Measurements from ENCODE around the gene WBP2. TPM values are rescaled to one million over a fixed set of nuclear protein-coding genes. Genes with fewer than 3 reads are reported as not detected.

Gene WBP2
- total RNA-seq, 2 experiments from 2014 or later, result 29.9 to 117 TPM

DNA sequence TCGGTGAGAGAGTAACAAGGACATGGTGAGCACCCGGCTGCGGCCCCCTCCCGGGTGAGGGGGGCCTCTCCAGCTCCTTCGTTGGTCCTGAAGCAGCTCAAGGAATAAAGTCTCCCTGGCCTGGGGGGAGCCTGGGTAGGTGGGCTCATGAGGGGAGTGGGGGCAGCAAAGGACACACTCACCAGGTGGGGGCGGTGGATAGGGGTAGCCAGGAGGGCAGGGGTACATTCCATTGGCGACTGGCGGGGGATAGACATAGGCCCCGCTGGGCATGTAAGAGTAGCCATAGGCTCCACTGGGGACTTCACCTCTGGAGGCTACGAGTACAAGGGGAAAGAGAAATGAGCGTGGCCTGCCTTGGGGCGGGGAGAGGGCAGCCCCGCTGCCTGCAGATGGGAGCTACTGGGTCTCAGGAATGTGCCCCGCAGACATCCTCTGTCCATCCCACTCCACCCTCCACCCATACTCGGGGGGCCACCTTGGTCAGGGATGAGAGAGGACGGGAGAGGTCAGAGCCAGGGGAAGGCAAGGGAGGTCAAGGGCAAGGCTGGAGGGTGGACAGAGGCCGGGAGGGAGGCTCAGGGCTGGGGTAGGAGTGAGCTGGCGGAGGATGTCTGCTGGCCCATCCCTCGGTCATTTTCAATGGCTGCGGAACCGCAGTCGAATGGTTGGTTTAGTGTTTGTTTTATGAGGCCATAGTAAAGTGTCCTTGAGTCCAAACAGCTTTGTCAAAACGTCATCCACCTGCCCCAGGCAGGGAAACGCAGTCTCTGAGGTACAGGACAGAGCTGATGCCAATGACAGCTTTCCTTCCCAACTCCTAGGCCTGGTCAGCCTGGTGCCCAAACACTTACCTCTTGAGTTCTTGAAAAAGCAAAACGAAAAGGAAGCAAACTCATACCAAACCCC is 7.3 kb downstream of the WBP2 start:
- CTCF ChIA-PET (ENCODE audit: unreplicated experiment), result interaction anchor here (0.8 kb wide), 2 partner anchors 35 to 83 kb away, joined by 3 read pairs; partner anchors contain the start of gene GALK1
- Histone ChIP-seq H4K20me1 (ENCODE audit: insufficient read depth, low read length) (no peaks in the 10 kb centered on the region), H3K4me1 (ENCODE audit: insufficient read depth, low read length, poor library complexity, severe bottlenecking) (peaks cover 24% of the 10 kb centered on the region), H3K27ac (ENCODE audit: low read depth, low read length, poor library complexity, severe bottlenecking) (no peak overlapping the region), H3K9me2 (ENCODE audit: insufficient read depth, low read length) (no peaks in the 10 kb centered on the region), H3K36me3 (ENCODE audit: insufficient read depth, low read length) (peaks cover 46% of the 10 kb centered on the region), H2AFZ (ENCODE audit: low read length) (no peak overlapping the region), H3K9me3 (ENCODE audit: low read length) (no peaks in the 10 kb centered on the region), H3K79me2 (ENCODE audit: insufficient read depth, low read depth, low read length) (no peaks in the 10 kb centered on the region), H3K4me2 (ENCODE audit: low read length) (no peak overlapping the region), H3K4me3 (ENCODE audit: low read depth, low read length, poor library complexity, severe bottlenecking) (no peak overlapping the region)
- POLR2A ChIA-PET, result interaction anchor here (0.7 kb wide), 1 partner anchor 55 kb away, joined by 3 read pairs; no protein-coding TSS in a partner anchor
- no peak for DNase-seq (ENCODE audit: low spot score)
- BruUV-seq (replicated peaks), result no TSS peak
- intact Hi-C loops (cut with micrococcal nuclease; ENCODE audit: unreplicated experiment), result loop anchor here (1.0 to 5.0 kb wide), 2 partner anchors 84 to 96 kb away; no protein-coding TSS in a partner anchor
- TF ChIP-seq EZH2phosphoT487 (IDR thresholded peaks at IDR 0.05; ENCODE audit: borderline replicate concordance, low read depth, low read length), result no peak
- TF ChIP-seq, protein P1, sequence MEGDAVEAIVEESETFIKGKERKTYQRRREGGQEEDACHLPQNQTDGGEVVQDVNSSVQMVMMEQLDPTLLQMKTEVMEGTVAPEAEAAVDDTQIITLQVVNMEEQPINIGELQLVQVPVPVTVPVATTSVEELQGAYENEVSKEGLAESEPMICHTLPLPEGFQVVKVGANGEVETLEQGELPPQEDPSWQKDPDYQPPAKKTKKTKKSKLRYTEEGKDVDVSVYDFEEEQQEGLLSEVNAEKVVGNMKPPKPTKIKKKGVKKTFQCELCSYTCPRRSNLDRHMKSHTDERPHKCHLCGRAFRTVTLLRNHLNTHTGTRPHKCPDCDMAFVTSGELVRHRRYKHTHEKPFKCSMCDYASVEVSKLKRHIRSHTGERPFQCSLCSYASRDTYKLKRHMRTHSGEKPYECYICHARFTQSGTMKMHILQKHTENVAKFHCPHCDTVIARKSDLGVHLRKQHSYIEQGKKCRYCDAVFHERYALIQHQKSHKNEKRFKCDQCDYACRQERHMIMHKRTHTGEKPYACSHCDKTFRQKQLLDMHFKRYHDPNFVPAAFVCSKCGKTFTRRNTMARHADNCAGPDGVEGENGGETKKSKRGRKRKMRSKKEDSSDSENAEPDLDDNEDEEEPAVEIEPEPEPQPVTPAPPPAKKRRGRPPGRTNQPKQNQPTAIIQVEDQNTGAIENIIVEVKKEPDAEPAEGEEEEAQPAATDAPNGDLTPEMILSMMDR (conservative IDR thresholded peaks at IDR 0.05; ENCODE audit: low read length), result no peak

DNA sequence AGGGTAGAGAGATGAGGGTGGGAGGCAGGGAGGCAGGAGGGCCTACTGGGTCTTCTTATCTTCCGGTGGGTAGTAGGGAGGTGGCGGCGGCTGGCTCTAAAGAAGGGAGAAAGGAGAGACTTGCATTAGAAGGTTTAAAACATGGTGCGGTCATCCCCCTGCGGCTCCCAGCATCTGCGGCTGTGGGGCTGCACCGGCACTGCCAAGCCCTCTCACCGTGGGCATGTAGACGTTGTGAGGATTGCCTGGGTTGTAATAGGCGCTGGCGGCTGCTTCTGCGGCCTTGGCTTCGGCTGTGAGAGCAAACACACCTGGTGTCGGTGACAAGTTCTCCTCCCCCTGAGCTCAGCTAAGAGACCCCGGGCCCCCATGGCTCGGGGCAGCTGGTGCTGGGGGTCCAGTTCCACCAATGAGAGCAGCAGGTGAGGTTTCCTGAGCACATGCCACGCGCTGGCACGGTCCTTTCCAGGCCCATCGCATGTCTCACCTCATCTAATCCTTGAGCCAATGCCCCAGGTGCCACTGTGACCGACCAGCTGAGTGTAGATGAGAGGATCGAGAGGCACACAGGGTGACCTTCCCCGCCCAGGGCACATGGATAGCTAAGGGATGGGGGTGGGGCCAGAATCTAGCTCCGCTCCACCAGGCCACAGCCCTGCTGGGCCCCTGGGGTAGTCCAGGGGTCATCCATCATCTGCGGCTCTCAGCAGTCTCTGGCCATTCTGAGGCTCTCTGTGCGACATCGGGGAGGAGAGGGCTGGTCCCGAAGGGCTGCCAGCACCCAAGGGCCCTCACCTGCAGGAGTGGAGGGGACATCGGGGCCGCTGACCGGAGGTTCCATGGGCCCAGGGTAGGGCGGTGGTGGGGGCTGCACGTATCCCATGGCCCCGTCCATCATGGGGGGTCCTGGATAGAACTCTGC is 8.2 kb downstream of the WBP2 start:
- Histone ChIP-seq H3K4me3 (ENCODE audit: low read depth, low read length, poor library complexity, severe bottlenecking) (no peak overlapping the region), H3K27ac (ENCODE audit: low read depth, low read length, poor library complexity, severe bottlenecking) (no peak overlapping the region), H3K79me2 (ENCODE audit: insufficient read depth, low read depth, low read length) (no peaks in the 10 kb centered on the region), H2AFZ (ENCODE audit: low read length) (no peak overlapping the region), H3K36me3 (ENCODE audit: insufficient read depth, low read length) (peaks cover 46% of the 10 kb centered on the region), H3K9me3 (ENCODE audit: low read length) (no peaks in the 10 kb centered on the region), H4K20me1 (ENCODE audit: insufficient read depth, low read length) (no peaks in the 10 kb centered on the region), H3K4me2 (ENCODE audit: low read length) (no peak overlapping the region), H3K9me2 (ENCODE audit: insufficient read depth, low read length) (no peaks in the 10 kb centered on the region), H3K4me1 (ENCODE audit: insufficient read depth, low read length, poor library complexity, severe bottlenecking) (peaks cover 24% of the 10 kb centered on the region)
- CTCF ChIA-PET (ENCODE audit: unreplicated experiment), result interaction anchor here (0.8 to 2.0 kb wide), 2 partner anchors 8 to 82 kb away, joined by 3 to 8 read pairs; partner anchors contain the start of genes GALK1 and WBP2
- intact Hi-C loops (cut with micrococcal nuclease; ENCODE audit: unreplicated experiment), result loop anchor here (5.0 kb wide), 1 partner anchor 95 kb away; no protein-coding TSS in a partner anchor
- DNase-seq (ENCODE audit: low spot score), result no peak
- TF ChIP-seq, protein P1 (conservative IDR thresholded peaks at IDR 0.05; ENCODE audit: low read length), result no peak
- no peak for TF ChIP-seq EZH2phosphoT487 (IDR thresholded peaks at IDR 0.05; ENCODE audit: borderline replicate concordance, low read depth, low read length)
- POLR2A ChIA-PET, result interaction anchor here (0.7 to 1.3 kb wide), 2 partner anchors 8 to 56 kb away, joined by 3 read pairs; partner anchors contain the start of gene WBP2
- no TSS peak for BruUV-seq (replicated peaks)

Measured in OCI-LY7 (cell line).